Prostate gland (tissue), 2 donors: ENCODE results near the gene TRAF3.

Experiments
- POLR2A ChIP-seq: fragments of 450-650 bp; IDR thresholded peaks from one replicate; pipeline ENCODE4 v1.6.1; 2016; ENCODE audit warnings: antibody characterized with exemption, mild to moderate bottlenecking
- TF ChIP-seq, protein P1 (sequence below), 4 experiments: fragments of 200-600 bp in 2 of 4; fragments of 450-650 bp in 2 of 4; sonication (generic) in 2 of 4; IDR thresholded peaks; 1 replicate in 3 of 4; 2 replicates in 1 of 4; pipeline ENCODE4 v1.5.1; 2016 to 2019; ENCODE audit warnings: antibody characterized with exemption in 4 of 4, mild to moderate bottlenecking in 2 of 4, moderate library complexity in 2 of 4

DNA sequence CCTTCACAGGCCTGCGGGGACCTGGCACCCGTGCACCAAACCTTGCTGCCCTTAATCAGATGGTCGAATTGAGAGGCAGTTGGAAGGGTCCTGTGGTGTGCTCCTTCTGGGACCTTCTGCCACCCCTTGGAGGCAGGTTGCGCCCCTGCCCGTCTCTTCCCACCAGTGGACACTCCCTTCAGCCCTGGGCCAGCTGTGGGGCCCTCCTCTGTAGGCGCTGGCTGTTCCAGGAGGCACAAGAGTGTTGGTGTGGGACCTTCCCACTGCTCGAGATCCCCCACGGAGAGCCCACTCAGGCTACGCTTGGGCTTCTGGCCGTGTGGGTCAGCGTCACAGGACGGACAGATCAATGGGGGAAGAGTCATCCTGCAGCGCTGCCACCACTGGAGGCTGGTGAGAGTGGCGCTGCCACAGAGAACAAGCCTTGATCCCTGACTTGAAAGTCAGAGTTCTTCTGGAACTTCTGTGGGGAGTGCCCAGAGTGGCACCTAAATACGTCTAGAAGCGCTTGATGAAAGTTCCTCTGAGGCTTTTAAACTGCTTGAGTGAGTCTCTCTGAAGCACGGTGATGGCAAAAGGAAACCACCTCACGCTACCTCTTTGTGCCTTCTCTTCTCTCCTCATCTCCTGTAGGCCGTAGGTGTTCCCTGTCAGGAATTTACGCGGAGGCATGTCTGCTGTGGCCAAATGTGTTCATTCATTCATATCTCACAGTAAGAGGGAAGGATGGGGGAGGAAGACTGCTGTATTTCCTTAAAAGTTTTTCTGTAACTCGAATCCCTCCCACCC lies 48.3 kb downstream of the TRAF3 start:
- TF ChIP-seq, protein P1, sequence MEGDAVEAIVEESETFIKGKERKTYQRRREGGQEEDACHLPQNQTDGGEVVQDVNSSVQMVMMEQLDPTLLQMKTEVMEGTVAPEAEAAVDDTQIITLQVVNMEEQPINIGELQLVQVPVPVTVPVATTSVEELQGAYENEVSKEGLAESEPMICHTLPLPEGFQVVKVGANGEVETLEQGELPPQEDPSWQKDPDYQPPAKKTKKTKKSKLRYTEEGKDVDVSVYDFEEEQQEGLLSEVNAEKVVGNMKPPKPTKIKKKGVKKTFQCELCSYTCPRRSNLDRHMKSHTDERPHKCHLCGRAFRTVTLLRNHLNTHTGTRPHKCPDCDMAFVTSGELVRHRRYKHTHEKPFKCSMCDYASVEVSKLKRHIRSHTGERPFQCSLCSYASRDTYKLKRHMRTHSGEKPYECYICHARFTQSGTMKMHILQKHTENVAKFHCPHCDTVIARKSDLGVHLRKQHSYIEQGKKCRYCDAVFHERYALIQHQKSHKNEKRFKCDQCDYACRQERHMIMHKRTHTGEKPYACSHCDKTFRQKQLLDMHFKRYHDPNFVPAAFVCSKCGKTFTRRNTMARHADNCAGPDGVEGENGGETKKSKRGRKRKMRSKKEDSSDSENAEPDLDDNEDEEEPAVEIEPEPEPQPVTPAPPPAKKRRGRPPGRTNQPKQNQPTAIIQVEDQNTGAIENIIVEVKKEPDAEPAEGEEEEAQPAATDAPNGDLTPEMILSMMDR (IDR thresholded peaks at IDR 0.05), result no peak
- no peak for TF ChIP-seq POLR2A
